ENCODE measurements around the gene LSM3. TPM values are rescaled to one million over a fixed set of nuclear protein-coding genes. Genes with fewer than 3 reads are reported as not detected.
A peak's percentile ranks its signal among the peaks of the same experiment; 100 is the strongest.

The LSM3 gene
- total and polyA plus RNA-seq, 9 of the 15 experiments (the other 6 are each of a cell fraction or from before 2014, with no cell fraction given): 33.8 to 203 (median 61.2) TPM

DNA sequence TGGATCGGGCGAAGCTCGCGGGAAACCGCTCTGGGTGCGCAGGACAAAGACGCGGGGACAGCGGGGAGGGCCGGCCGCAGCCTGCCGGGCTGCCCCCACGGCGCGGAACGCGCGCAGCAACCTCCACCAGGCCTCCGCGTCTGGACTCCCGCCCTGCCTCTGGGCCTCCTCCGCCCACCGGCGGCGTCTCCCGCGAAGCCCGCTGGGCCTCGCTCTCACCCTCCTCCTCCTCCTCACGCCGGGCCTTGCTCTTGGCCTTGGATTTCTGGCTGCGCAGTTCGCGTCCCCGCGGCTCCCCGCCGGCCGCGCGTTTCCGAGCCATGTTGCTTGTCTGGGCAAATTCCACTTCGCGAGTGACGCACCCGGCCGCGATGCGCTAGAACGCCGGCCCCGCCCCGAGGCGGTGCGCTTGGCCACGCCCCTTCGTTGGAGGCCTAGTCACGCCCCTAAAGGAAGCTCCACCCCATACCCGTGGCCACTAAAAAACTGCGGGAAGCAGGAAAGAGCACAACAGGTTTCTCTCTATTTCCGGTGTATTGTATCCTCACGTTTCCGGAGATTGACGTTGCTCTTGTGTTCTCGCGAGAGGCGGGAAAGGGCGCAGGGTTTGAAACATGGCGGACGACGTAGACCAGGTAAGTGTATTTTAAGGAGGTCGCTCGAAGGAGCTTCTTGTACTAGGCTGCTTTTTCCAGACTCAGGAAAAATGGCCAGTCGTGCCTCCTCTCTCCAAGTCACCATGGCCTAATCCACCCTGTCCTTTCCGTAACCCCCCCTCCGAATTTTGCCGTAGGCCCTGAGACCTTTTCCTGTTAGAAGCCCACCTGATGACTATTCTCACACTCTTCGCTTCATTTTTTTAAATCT, at the start of gene LSM3, which contains the start of gene XPC (continued):
- TF ChIP-seq ZNF174 (CRISPR knock-in tag; IDR thresholded peaks at IDR 0.05) (0 out of 2 replicates have a peak, but pooled peaks have one; percentile 55), ELF2 (CRISPR knock-in tag; IDR thresholded peaks at IDR 0.05) (peak; percentile 10; the same call in 1 of the 2 replicates), NCOA4 (IDR thresholded peaks at IDR 0.05; ENCODE audit: partially characterized antibody) (no peak), ZNF217 (CRISPR knock-in tag; IDR thresholded peaks at IDR 0.05) (no peak), ZFP36 (IDR thresholded peaks at IDR 0.05; ENCODE audit: low read depth, low read length, partially characterized antibody) (no peak), CBX5 (IDR thresholded peaks at IDR 0.05; ENCODE audit: borderline replicate concordance, low read depth) (no peak), MECOM (CRISPR knock-in tag; IDR thresholded peaks at IDR 0.05) (no peak), NRF1 (conservative IDR thresholded peaks at IDR 0.05 in 1 of 2, IDR thresholded peaks at IDR 0.05 in 1 of 2) (peak; percentile 90 to 91), TRIM28 (IDR thresholded peaks at IDR 0.05) (no peak), RBFOX2 (IDR thresholded peaks at IDR 0.05; ENCODE audit: low read depth, low read length) (peak; percentile 100), ZFPM2 (CRISPR knock-in tag; IDR thresholded peaks at IDR 0.05) (0 out of 2 replicates have a peak, but pooled peaks have one; percentile 42), HIVEP1 (CRISPR knock-in tag; IDR thresholded peaks at IDR 0.05) (no peak), ZBTB17 (CRISPR knock-in tag; IDR thresholded peaks at IDR 0.05) (peak; percentile 81)
- TF ChIP-seq, protein P1, sequence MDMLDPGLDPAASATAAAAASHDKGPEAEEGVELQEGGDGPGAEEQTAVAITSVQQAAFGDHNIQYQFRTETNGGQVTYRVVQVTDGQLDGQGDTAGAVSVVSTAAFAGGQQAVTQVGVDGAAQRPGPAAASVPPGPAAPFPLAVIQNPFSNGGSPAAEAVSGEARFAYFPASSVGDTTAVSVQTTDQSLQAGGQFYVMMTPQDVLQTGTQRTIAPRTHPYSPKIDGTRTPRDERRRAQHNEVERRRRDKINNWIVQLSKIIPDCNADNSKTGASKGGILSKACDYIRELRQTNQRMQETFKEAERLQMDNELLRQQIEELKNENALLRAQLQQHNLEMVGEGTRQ (CRISPR knock-in tag; IDR thresholded peaks at IDR 0.05): no peak; the same call in 1 of the 2 replicates
- TF ChIP-seq, protein P2, sequence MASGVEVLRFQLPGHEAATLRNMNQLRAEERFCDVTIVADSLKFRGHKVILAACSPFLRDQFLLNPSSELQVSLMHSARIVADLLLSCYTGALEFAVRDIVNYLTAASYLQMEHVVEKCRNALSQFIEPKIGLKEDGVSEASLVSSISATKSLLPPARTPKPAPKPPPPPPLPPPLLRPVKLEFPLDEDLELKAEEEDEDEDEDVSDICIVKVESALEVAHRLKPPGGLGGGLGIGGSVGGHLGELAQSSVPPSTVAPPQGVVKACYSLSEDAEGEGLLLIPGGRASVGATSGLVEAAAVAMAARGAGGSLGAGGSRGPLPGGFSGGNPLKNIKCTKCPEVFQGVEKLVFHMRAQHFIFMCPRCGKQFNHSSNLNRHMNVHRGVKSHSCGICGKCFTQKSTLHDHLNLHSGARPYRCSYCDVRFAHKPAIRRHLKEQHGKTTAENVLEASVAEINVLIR (CRISPR knock-in tag; IDR thresholded peaks at IDR 0.05): peak; percentile 9
- TF ChIP-seq, protein P3, sequence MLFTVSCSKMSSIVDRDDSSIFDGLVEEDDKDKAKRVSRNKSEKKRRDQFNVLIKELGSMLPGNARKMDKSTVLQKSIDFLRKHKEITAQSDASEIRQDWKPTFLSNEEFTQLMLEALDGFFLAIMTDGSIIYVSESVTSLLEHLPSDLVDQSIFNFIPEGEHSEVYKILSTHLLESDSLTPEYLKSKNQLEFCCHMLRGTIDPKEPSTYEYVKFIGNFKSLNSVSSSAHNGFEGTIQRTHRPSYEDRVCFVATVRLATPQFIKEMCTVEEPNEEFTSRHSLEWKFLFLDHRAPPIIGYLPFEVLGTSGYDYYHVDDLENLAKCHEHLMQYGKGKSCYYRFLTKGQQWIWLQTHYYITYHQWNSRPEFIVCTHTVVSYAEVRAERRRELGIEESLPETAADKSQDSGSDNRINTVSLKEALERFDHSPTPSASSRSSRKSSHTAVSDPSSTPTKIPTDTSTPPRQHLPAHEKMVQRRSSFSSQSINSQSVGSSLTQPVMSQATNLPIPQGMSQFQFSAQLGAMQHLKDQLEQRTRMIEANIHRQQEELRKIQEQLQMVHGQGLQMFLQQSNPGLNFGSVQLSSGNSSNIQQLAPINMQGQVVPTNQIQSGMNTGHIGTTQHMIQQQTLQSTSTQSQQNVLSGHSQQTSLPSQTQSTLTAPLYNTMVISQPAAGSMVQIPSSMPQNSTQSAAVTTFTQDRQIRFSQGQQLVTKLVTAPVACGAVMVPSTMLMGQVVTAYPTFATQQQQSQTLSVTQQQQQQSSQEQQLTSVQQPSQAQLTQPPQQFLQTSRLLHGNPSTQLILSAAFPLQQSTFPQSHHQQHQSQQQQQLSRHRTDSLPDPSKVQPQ (CRISPR knock-in tag; IDR thresholded peaks at IDR 0.05; ENCODE audit: borderline replicate concordance): no peak
- TF ChIP-seq, protein P4, sequence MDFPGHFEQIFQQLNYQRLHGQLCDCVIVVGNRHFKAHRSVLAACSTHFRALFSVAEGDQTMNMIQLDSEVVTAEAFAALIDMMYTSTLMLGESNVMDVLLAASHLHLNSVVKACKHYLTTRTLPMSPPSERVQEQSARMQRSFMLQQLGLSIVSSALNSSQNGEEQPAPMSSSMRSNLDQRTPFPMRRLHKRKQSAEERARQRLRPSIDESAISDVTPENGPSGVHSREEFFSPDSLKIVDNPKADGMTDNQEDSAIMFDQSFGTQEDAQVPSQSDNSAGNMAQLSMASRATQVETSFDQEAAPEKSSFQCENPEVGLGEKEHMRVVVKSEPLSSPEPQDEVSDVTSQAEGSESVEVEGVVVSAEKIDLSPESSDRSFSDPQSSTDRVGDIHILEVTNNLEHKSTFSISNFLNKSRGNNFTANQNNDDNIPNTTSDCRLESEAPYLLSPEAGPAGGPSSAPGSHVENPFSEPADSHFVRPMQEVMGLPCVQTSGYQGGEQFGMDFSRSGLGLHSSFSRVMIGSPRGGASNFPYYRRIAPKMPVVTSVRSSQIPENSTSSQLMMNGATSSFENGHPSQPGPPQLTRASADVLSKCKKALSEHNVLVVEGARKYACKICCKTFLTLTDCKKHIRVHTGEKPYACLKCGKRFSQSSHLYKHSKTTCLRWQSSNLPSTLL (IDR thresholded peaks at IDR 0.05): no peak
- TF ChIP-seq, protein P5, sequence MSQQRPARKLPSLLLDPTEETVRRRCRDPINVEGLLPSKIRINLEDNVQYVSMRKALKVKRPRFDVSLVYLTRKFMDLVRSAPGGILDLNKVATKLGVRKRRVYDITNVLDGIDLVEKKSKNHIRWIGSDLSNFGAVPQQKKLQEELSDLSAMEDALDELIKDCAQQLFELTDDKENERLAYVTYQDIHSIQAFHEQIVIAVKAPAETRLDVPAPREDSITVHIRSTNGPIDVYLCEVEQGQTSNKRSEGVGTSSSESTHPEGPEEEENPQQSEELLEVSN (IDR thresholded peaks at IDR 0.05; ENCODE audit: borderline replicate concordance in 1 of 2, extremely low read depth in 1 of 2, insufficient read depth in 1 of 2, insufficient read length in 1 of 2, low read depth in 1 of 2, low read length in 1 of 2, poor library complexity in 1 of 2, severe bottlenecking in 1 of 2): peak; percentile 58 to 70
- TF ChIP-seq, protein P6, sequence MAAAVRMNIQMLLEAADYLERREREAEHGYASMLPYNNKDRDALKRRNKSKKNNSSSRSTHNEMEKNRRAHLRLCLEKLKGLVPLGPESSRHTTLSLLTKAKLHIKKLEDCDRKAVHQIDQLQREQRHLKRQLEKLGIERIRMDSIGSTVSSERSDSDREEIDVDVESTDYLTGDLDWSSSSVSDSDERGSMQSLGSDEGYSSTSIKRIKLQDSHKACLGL (CRISPR knock-in tag; IDR thresholded peaks at IDR 0.05; ENCODE audit: borderline replicate concordance, poor library complexity, severe bottlenecking): no peak

Measured in K562 (cell line).